Stimulated activated CD4-positive, alpha-beta T cell treated with anti-CD3 and anti-CD28 coated beads, Interleukin-4, amount 100 ng/mL, for 4 hours (primary cell): ENCODE data around the gene PUS3.

Experiments
- DNase-seq, 2 experiments: peaks; one replicate each; pipeline ENCODE4 v3.0.0-alpha.2; 2020

The PUS3 gene

DNA sequence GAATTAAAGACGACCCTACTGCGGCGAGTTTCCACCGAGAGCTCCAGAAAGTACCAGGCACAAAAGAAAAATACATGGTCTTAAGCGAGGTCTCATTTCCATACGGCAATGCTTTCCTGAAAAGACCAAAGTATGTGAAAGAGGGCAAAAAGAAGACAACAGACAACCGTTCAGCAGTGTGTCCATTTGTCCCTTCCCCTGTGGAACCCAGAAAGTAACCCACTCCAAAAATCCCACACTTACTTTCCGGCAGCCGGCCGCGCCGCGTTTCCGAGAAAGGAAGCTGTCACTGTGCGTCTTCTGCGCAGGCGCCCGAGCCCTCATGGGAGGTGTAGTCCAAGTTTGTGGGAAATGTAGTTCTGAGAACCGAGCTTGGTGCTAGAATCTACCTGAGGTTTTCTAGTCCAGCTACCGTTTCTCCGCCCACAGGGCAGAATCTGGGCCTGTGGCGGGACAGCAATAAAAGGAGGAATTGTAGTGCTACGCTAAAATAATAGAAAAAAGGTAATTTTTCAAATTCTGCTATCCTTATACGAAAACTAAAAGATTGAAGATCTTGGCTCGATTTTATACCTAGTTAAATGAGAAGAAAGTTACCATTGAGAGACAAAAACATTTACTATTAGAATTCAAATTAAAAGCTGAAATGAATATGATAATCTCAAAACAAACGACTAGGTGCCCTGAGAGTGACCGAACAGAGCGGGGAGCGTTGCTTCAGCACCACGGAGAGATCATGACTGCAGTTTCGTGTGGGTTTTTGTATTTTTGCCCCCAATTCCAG is at the start of gene PUS3:
Gene PUS3, minus strand, starts transcription at position 280 of the 784 bp plus-strand sequence. CDS start 6,922 bp downstream, outside the sequence.
- DNase-seq: peak; percentile 87

DNA sequence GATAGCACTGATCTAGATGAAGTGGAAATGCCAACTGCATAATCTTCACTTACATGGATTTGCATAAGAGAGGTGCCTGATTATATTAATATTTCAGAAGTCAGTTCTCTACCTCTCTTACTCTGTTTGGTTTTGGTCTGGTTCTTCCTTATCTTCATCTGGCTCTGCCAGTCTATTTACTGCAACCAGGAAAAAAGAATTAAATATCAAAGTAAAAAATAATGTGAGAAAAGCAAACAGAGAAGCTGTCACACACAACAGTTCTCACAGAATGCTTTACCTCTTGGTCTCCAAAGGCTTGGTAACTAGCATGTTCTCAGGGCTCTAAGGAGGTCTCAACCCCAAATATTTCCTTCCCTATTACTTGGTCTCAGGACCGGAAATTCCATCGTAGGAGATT is 49.6 kb upstream of the PUS3 start:
- no peak for DNase-seq

DNA sequence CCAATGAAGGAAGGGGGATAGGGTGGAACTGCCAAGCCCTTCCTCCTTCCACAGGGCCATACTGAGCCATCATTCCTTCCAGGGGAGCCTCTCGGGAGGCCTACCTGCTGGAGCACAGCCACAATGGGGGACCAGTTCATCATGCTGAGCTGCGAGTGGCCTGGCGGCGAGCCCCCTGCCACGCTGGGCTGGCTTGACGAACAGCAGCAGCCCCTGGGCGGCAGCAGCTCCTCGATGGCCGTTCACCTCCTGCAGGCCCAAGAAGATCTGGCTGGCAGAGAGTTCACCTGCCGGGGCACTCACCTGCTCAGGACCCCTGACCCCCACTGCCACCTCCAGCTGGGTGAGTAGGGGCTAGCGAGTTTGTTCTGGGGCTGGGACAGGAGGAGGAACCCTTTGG is 48.7 kb upstream of the PUS3 start:
- no peak for DNase-seq

GRCh38 chr11:125950696-125951651 is 48.0 kb upstream of the PUS3 start:
- DNase-seq: no peak

- no peak for DNase-seq
Observed at GRCh38 chr11:125950178-125950490, 47.1 kb upstream of the PUS3 start.

DNA sequence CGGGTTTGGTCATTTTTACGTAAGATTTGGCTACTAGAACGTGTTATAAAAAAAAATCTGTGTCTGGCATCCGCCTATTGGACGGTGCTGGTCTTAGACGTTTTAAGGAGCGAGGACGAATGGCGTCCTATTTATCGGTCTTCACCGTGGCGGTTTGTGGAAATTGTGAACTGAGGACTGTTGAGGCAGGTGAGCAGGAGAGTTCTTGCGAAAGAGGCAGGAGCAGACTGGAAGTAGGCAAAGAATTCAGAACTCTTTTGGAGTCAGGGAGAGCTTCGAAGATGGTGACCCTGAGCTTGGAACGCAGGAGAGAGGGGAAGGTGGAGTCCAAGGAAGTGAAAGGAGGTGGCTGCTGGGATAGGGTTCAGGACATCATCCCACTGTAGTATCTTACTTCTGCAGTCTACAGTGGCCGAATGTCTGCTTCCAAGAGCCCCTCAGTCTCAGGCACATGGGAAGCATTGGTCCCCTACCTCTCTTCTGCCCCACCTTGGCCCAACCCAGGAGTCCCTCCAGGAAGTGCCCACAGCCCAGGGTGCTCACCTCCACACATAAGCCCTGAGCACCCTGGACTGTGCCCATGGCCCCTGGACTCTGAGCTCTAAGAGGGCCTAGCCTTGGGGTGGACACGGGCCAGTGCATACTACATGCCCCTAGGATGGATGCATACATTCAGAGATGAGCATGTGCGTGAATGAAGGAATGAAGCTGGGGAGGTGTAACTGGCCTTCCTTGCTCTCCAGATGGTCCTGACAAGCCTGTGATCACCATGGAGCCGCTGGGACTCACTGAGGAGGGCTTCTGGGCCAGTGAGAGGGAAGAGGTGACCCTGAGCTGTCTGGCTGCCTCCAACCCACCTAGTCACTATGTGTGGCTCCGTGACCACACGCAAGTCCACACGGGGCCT is 46.5 kb upstream of the PUS3 start:
- no peak for DNase-seq

DNA sequence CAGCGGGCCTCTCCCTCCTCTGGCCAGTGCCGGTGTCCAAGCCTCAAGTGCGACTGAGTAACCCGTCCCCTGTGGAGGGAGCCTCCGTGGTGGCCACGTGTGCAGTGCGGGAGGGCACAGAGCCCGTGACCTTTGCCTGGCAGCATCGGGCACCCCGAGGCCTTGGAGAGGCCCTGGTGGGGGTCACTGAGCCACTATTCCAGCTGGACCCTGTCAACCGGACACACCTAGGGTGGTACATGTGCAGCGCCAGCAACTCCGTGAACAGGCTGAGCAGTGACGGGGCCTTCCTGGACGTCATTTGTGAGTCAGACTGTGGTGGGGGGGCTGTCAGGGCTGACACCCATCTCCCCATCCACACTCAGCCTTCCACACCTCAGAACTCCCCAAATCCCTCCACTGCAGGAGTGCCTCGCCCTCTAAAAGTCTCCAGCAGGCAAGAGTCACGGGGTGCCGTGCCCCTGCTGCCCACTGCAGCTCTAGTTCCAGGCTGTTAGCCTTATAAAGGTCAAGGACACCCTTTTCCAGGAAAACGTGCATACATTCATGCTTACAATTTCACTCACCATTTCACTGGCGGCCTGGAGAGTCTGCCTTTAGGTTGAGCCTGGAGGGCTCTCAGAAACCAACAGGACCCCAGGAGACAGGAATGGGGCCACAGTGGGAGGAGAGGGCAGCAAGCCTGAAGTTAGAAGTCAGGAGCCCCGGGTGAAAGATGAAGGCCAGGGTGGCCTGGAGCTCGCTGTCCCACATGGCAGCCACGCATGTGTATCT is 45.5 kb upstream of the PUS3 start:
- no peak for DNase-seq

GRCh38 chr11:125947419-125948277 is 44.6 kb upstream of the PUS3 start:
- DNase-seq: no peak

DNA sequence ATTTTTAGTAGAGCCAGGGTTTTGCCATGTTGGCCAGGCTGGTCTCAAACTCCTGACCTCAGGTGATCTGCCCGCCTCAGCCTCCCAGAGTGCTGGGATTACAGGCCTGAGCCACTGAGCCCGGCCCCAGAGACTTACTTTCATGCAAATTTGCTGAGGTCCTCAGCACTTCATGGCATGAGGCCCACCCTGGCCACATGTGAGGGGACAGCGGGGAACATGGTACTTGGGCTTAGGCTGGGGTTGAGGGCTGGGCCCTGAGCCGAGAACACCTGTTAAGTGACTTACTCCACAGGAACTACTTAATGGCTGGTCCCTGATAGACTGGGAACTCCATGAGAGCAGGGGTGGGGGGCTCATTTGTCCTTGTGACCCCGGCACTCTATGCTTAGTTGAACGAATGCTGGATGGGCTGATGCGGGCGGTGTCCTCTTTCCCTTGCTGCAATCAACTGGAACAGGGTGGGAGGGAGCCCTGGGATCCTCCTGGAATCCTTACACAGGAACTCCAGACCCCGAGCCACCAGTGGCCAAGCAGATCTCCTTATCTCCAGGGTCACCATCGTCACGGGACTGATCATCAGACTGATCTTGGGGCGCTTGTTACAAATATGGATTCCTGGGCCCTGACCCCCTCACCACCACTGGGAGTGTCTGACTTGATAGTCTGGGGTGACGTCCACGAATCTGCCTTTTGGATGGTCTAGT is 43.9 kb upstream of the PUS3 start:
- DNase-seq: no peak

- DNase-seq: no peak
Observed at GRCh38 chr11:125945797-125946520, 43.0 kb upstream of the PUS3 start, which contains the start of gene VSIG10L2. TSS of gene VSIG10L2 (plus strand) at chr11:125946044. CDS start at chr11:125946056, 12 bp downstream.

- DNase-seq: no peak
Observed at GRCh38 chr11:125945011-125945796, 42.2 kb upstream of the PUS3 start.

GRCh38 chr11:125944350-125945010 is 41.5 kb upstream of the PUS3 start:
- no peak for DNase-seq

DNA sequence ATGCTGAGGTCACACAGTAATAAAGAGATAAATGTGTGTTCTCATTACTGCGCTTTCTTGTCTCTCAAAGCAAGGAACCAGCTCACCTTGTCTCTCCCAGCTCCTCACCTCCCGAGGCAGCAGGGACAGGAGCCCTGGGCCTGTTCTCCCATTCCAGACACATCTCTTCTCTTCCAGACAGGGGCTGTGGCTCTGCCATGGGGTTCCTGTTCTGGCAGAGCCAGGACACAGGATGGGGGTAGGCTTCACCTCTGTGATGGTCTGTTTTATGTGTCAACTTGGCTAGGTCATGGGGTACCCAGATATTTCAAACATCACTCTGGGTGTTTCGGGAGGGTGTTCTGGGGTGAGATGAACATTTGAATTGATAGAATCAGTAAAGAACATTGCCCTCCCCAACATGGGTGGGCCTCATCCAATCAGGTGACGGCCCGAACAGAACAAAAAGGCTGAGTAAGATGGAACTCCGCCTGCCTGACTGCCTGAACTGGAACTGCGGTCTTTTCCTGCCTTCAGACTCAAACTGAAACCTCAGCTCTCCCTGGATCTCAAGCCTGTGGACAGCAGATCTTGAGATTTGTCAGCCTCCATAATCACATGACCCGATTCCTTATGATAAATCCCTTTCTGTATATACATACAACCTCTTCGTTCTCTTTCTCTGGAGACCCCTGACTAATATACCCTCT is 40.8 kb upstream of the PUS3 start:
- no peak for DNase-seq

DNA sequence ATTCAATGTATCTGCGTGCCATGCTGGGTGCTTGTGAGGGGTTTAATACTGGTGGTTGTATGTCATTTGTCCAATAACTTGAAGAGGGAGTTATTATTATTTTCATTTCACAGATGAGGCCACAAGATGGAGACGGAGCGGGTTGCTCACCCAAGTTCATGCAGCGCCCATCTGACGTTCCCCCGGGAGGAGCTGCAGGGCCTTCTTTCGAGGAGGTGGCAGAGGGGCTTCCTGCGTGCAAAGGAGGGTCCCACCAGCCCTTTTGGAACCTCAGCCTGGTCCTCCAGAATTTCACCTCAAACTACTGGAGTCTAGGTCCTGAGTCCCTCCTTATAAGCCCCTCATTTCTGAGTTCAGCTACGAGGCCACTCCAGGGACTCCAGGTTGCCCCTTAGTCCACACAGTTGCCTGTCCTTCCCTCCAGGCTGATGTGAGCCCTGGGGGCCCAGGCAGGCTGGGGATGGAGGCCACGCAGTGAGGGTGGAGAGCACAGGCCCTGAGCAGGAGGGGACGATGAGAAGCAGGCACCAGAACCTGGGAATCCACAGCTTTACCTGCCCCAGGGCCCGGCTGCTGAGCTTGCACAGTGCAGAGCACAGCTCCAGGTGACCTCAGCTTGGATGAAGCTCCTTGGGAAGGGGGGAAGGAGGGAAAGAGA is 39.9 kb upstream of the PUS3 start:
- no peak for DNase-seq

DNA sequence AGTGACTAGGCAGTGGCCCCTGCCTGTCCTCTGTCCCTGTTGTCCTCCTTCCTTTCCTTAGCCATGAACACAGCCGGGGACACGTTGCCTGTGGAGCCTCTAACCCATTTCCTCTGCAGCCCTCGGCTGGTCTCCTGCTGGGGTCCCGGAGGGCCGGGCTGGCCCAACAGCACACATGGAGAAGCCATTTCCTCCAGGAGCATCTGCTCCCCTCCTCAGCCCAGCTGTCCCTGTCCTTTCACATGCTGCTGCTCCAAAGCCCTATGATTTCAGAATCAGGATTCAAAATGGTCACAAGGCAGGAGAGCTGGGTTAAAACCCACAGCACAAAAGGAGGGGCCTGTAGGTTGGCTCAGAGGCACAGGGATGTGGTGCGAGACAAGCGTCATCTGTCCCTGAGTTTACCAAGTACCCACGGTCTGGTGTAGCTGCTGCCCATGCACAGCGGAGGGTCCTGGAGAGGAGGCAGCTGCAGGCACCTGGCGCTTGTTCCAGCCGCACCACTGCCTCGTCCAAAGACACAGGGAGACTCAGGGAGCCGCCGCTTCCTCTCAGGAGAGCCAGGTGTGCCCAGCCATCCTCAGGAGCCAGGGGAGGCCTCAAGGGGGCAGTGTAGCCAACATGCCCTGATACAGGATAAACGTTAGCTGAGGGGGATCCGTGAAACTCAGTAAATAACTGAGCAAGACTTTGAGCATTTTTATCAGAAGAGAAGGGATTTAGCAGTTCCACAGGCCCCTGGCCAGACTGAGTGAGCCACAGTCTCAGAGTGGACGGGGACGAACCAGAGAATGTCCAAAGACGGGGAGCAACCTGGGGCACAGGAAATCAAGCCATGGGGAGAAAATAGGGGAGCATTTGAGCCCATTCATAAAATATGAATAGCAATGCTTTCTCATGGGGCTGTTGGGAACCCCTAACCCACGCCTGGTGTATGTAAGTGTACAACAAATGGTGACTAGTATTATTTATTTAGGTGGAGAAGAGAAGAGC is 38.9 kb upstream of the PUS3 start:
- DNase-seq: peak; percentile 21 to 45

DNA sequence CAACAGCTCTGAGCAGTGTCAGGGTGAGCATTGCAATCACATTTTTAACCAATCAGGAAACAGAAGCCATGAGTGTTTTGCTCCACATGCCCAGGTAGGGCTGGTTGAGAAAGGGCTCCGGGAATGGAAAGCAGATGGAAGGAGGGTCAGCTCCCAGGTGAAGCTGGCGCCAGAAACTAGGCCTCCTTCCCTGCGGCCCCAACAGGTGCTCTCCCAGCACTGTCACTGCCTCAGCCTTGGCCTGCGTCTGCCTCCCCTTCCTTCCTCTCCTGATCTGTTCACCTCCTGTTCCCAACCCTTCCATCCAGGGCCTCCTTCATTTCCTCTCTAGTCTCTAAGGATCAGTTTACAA is 38.2 kb upstream of the PUS3 start:
- no peak for DNase-seq
